Trophoblast cell (in vitro differentiated cells and primary cell): ENCODE measurements around the gene GSE1.

Experiments used
- DNase-seq, 2 donors: peaks; one replicate each; pipeline ENCODE4 v3.0.0-alpha.2; 2016
- H2AFZ ChIP-seq: 2 replicates; pipeline ENCODE4 v1.6.1; 2013; ENCODE audit warnings: low read length, moderate library complexity, mild to moderate bottlenecking; ENCODE audit not compliant: insufficient read depth, poor library complexity
- H2AK5ac ChIP-seq: 2 replicates; pipeline ENCODE4 v1.6.1; 2013; ENCODE audit warnings: mild to moderate bottlenecking, low read length
- H2BK120ac ChIP-seq: 2 replicates; pipeline ENCODE4 v1.6.1; 2013; ENCODE audit warnings: low read length, mild to moderate bottlenecking, moderate library complexity; ENCODE audit not compliant: insufficient read depth, poor library complexity
- H2BK12ac ChIP-seq: 2 replicates; pipeline ENCODE4 v1.6.1; 2013; ENCODE audit warnings: mild to moderate bottlenecking, low read length, moderate library complexity
- H2BK5ac ChIP-seq: 2 replicates; pipeline ENCODE4 v1.6.1; 2013; ENCODE audit warnings: low read length, low read depth, moderate library complexity, mild to moderate bottlenecking; ENCODE audit not compliant: poor library complexity
- H3K14ac ChIP-seq: 2 replicates; pipeline ENCODE4 v1.6.1; 2013; ENCODE audit warnings: mild to moderate bottlenecking, low read length
- H3K18ac ChIP-seq: 2 replicates; pipeline ENCODE4 v1.6.1; 2013; ENCODE audit warnings: mild to moderate bottlenecking, low read length
- H3K23ac ChIP-seq: 2 replicates; pipeline ENCODE4 v1.6.1; 2013; ENCODE audit warnings: low read length
- H3K27ac ChIP-seq: 2 replicates; pipeline ENCODE4 v1.5.1; 2013; ENCODE audit warnings: low read depth, mild to moderate bottlenecking, inconsistent platforms, low read length, moderate library complexity
- H3K27me3 ChIP-seq: 2 replicates; pipeline ENCODE4 v1.6.1; 2013; ENCODE audit warnings: inconsistent platforms, mild to moderate bottlenecking, low read length, moderate library complexity; ENCODE audit not compliant: insufficient read depth
- H3K36me3 ChIP-seq, 2 experiments: 1 replicate in 1 of 2; 2 replicates in 1 of 2; pipeline ENCODE4 v1.6.1; 2013; ENCODE audit warnings: low read length in 2 of 2, mild to moderate bottlenecking in 2 of 2, moderate library complexity in 1 of 2; ENCODE audit not compliant: insufficient read depth in 2 of 2, control insufficient read depth in 1 of 2
- H3K4ac ChIP-seq: 2 replicates; pipeline ENCODE4 v1.6.1; 2013; ENCODE audit warnings: low read depth, mild to moderate bottlenecking, low read length, moderate library complexity
- H3K4me1 ChIP-seq, 2 experiments: 1 replicate in 1 of 2; 2 replicates in 1 of 2; pipeline ENCODE4 v1.6.1; 2013; ENCODE audit warnings: low read length in 2 of 2, mild to moderate bottlenecking in 2 of 2, moderate library complexity in 1 of 2; ENCODE audit not compliant: insufficient read depth in 2 of 2, control insufficient read depth in 1 of 2
- H3K4me2 ChIP-seq: 2 replicates; pipeline ENCODE4 v1.6.1; 2013; ENCODE audit warnings: inconsistent platforms, mild to moderate bottlenecking, low read length, moderate library complexity
- H3K4me3 ChIP-seq: 2 replicates; pipeline ENCODE4 v1.5.1; 2013; ENCODE audit warnings: mild to moderate bottlenecking, low read depth, low read length, inconsistent platforms
- H3K79me1 ChIP-seq: one replicate; pipeline ENCODE4 v1.6.1; 2013; ENCODE audit warnings: low read length
- H3K79me2 ChIP-seq: 2 replicates; pipeline ENCODE4 v1.6.1; 2013; ENCODE audit warnings: low read length, mild to moderate bottlenecking; ENCODE audit not compliant: control insufficient read depth, insufficient read depth, poor library complexity
- H3K9ac ChIP-seq: 2 replicates; pipeline ENCODE4 v1.6.1; 2013; ENCODE audit warnings: mild to moderate bottlenecking, low read length
- H3K9me3 ChIP-seq: 2 replicates; pipeline ENCODE4 v1.6.1; 2013; ENCODE audit warnings: low read depth, mild to moderate bottlenecking, control low read depth, inconsistent platforms, low read length; ENCODE audit not compliant: insufficient read depth
- H4K12ac ChIP-seq: 2 replicates; pipeline ENCODE4 v1.6.1; 2013; ENCODE audit warnings: low read depth, mild to moderate bottlenecking, low read length, moderate library complexity
- H4K8ac ChIP-seq: 2 replicates; pipeline ENCODE4 v1.6.1; 2013; ENCODE audit warnings: low read depth, mild to moderate bottlenecking, low read length, moderate library complexity
- H4K91ac ChIP-seq: one replicate; pipeline ENCODE4 v1.6.1; 2013; ENCODE audit warnings: low read depth, mild to moderate bottlenecking, low read length, moderate library complexity
- WGBS: extraction: QIAGEN DNeasy Blood & Tissue Kit; methylation state at CpG from one replicate; pipeline ENCODE4 v1.1.7; 2013; ENCODE audit warnings: missing lambda C conversion rate; ENCODE audit not compliant: insufficient read length, insufficient coverage; ENCODE audit errors: extremely low coverage; 5-methylcytosine and 5-hydroxymethylcytosine counted together

The GSE1 gene

DNA sequence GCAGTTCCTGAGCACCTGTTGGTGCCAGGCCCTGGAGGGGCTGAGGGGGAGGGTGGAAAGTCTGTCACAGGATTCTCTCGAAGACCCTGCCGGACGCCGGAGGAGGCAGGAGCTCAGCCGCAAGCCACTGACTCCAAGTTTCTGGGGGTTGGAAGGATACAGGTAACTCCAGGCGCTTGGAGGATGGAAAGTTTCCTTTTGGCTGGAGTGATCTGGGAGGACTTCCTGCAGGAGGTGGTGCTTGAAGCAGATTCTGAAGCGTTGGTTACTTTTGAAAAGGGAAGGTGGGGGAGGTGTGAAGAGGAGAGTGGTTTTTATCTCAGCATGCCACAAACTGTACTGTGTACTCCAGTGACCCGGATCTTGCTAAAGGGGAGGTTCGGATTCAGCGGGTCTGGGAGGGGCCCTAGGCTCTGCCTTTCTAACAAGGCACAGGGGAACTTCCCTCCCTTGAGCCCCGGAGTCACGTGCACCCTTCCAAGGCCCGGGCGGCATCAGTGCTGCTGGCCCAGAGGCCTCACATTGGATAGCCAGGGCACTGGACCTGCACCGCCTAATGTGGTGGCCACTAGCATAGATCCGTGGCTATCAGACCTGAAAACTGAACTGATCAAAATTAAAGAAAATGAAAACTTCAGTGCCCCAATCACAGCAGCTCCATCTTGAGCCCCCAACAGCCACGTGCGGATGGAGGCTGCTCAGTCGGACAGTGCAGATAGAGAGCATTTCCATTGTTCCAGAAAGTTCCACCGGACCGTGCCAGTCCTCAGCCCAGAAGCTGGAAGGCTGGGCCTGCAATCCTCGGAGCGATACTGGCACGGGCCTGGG, 42.2 kb upstream of the GSE1 start:
- no peak overlapping the region for H4K91ac ChIP-seq

GRCh38 chr16:85571563-85571812, 41.6 kb upstream of the GSE1 start:
- peaks cover 6% of the 10 kb centered on the region for H3K9me3 ChIP-seq
- peaks cover 3% of the 10 kb centered on the region for H3K79me2 ChIP-seq
- peak overlapping the region; percentile 12 for H3K18ac ChIP-seq
- no peak overlapping the region for H3K4me2 ChIP-seq
- no peak overlapping the region for H3K9ac ChIP-seq
- no peak overlapping the region for H3K23ac ChIP-seq
- peaks cover 17 to 24% of the 10 kb centered on the region in 2 experiments for H3K4me1 ChIP-seq
- peaks cover 3% of the 10 kb centered on the region for H3K79me1 ChIP-seq
- peaks cover 8 to 14% of the 10 kb centered on the region in 2 experiments for H3K36me3 ChIP-seq
- no CpG with 5 or more reads among the region's 7 CpGs for WGBS
- no peak overlapping the region for H4K12ac ChIP-seq
- H4K91ac ChIP-seq: no peak overlapping the region
- no peak overlapping the region for H3K27ac ChIP-seq
- peak overlapping the region; percentile 10 for H3K4me3 ChIP-seq
- no peak overlapping the region for H2BK120ac ChIP-seq
- H2AK5ac ChIP-seq: no peak overlapping the region
- H3K14ac ChIP-seq: no peak overlapping the region
- H3K4ac ChIP-seq: no peak overlapping the region
- no peak for DNase-seq
- H3K27me3 ChIP-seq: no peaks in the 10 kb centered on the region
- H2BK12ac ChIP-seq: no peak overlapping the region
- no peak overlapping the region for H2AFZ ChIP-seq
- H4K8ac ChIP-seq: no peak overlapping the region
- no peak overlapping the region for H2BK5ac ChIP-seq

More for the DNA sequence above, 42.2 kb upstream of the GSE1 start:
- DNase-seq: peak in 1 of 2 donors; percentile 42
- H4K12ac ChIP-seq: no peak overlapping the region
- WGBS: no CpG with 5 or more reads among the region's 24 CpGs
- H3K27ac ChIP-seq: no peak overlapping the region
- no peak overlapping the region for H2AK5ac ChIP-seq
- no peak overlapping the region for H3K9ac ChIP-seq
- no peaks in the 10 kb centered on the region for H3K27me3 ChIP-seq
- peaks cover 3% of the 10 kb centered on the region for H3K79me2 ChIP-seq
- peak overlapping the region; percentile 66 for H3K4ac ChIP-seq
- peaks cover 8 to 14% of the 10 kb centered on the region in 2 experiments for H3K36me3 ChIP-seq
- no peak overlapping the region for H2BK12ac ChIP-seq
- no peak overlapping the region for H3K4me2 ChIP-seq
- H3K18ac ChIP-seq: peak overlapping the region; percentile 27
- H3K4me1 ChIP-seq: peaks cover 22 to 26% of the 10 kb centered on the region in 2 experiments
- peaks cover 3% of the 10 kb centered on the region for H3K79me1 ChIP-seq
- peak overlapping the region; percentile 30 for H2AFZ ChIP-seq
- H3K9me3 ChIP-seq: peaks cover 6% of the 10 kb centered on the region
- no peak overlapping the region for H2BK5ac ChIP-seq
- no peak overlapping the region for H4K8ac ChIP-seq
- H3K4me3 ChIP-seq: no peak overlapping the region
- H3K23ac ChIP-seq: no peak overlapping the region
- H2BK120ac ChIP-seq: no peak overlapping the region
- H3K14ac ChIP-seq: no peak overlapping the region

GRCh38 chr16:85571813-85572619, 41.1 kb upstream of the GSE1 start:
- H3K18ac ChIP-seq: peak overlapping the region; percentile 12
- H3K9me3 ChIP-seq: peaks cover 6% of the 10 kb centered on the region
- peaks cover 5% of the 10 kb centered on the region for H3K79me2 ChIP-seq
- H2AK5ac ChIP-seq: no peak overlapping the region
- WGBS: 100% methylated on average over 4 of the region's 10 CpGs
- H3K4ac ChIP-seq: no peak overlapping the region
- no peak overlapping the region for H3K23ac ChIP-seq
- peaks cover 16 to 24% of the 10 kb centered on the region in 2 experiments for H3K4me1 ChIP-seq
- no peak overlapping the region for H3K27ac ChIP-seq
- peaks cover 3% of the 10 kb centered on the region for H3K79me1 ChIP-seq
- no peak overlapping the region for H4K8ac ChIP-seq
- DNase-seq: no peak
- H2BK120ac ChIP-seq: no peak overlapping the region
- no peak overlapping the region for H2BK5ac ChIP-seq
- H3K36me3 ChIP-seq: peaks cover 8 to 14% of the 10 kb centered on the region in 2 experiments
- no peak overlapping the region for H4K12ac ChIP-seq
- no peak overlapping the region for H3K14ac ChIP-seq
- H2BK12ac ChIP-seq: no peak overlapping the region
- no peak overlapping the region for H3K9ac ChIP-seq
- H3K27me3 ChIP-seq: no peaks in the 10 kb centered on the region
- H4K91ac ChIP-seq: no peak overlapping the region
- peak overlapping the region; percentile 10 for H3K4me3 ChIP-seq
- no peak overlapping the region for H2AFZ ChIP-seq
- no peak overlapping the region for H3K4me2 ChIP-seq

DNA sequence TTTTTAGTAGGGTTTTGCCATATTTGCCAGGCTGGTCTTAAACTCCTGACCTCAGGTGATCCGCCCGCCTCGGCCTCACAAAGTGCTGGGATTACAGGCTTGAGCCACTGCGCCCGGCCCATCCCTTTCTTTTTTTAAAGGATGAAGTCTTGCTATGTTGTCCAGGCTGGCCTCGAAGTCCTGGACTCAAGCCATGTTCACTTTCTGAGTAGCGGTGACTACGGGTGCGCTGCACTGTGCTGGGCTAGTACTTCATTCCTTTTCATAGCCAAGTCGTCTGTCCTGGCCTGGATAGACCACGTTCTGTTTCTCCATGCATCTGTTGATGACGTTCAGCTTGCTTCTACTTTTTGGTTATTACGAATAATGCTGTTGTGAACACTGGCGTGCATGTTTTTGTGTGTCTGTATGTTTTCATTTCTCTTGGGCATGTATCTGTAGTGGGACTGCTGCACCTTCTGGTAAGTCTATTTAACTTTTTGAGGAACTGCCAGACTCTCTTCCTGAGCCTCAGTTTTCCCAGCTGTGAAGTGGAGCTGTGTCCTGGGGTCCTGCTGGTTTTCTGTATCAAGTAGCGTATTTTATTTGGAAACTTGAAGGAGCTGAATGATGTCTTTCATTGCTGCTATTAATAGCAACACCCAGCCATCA, 40.0 kb upstream of the GSE1 start:
- peaks cover 6% of the 10 kb centered on the region for H3K9me3 ChIP-seq

More for the DNA sequence above, 40.0 kb upstream of the GSE1 start:
- Histone ChIP-seq H3K14ac (no peak overlapping the region), H3K4me3 (no peak overlapping the region), H4K8ac (no peak overlapping the region), H2AK5ac (no peak overlapping the region), H2BK5ac (no peak overlapping the region), H3K27me3 (no peaks in the 10 kb centered on the region), H3K27ac (no peak overlapping the region), H3K23ac (no peak overlapping the region), H2BK120ac (no peak overlapping the region), H3K9ac (no peak overlapping the region), H3K36me3 (peaks cover 8 to 14% of the 10 kb centered on the region in 2 experiments), H3K4me2 (no peak overlapping the region), H2AFZ (no peak overlapping the region), H4K12ac (no peak overlapping the region), H3K79me1 (peaks cover 3% of the 10 kb centered on the region), H3K79me2 (peaks cover 3% of the 10 kb centered on the region), H3K18ac (no peak overlapping the region), H3K4ac (no peak overlapping the region), H4K91ac (no peak overlapping the region), H3K4me1 (peaks cover 16 to 21% of the 10 kb centered on the region in 2 experiments), H2BK12ac (no peak overlapping the region)
- WGBS: no CpG with 5 or more reads among the region's 15 CpGs
- no peak for DNase-seq
